H9 (cell line): ENCODE data around the gene RABL6. TPM values are rescaled to one million over a fixed set of nuclear protein-coding genes. Genes with fewer than 3 reads are reported as not detected.

Experiments
- DNase-seq: peaks from one replicate; pipeline ENCODE4 v3.0.0-alpha.2; 2017
- H2AFZ ChIP-seq: one replicate; pipeline ENCODE4 v1.6.1; 2013; ENCODE audit warnings: mild to moderate bottlenecking, low read length, control low read depth, moderate library complexity
- H2AK5ac ChIP-seq: 2 replicates; pipeline ENCODE4 v1.6.1; 2013; ENCODE audit warnings: low read length, control low read depth, mixed read lengths; ENCODE audit not compliant: insufficient read length
- H2BK120ac ChIP-seq: one replicate; pipeline ENCODE4 v1.6.1; 2013; ENCODE audit warnings: low read depth, mild to moderate bottlenecking, low read length, control low read depth, inconsistent platforms; ENCODE audit not compliant: poor library complexity, severe bottlenecking
- H2BK12ac ChIP-seq: 2 replicates; pipeline ENCODE4 v1.6.1; 2013; ENCODE audit warnings: low read length, control low read depth, mixed read lengths, low read depth; ENCODE audit not compliant: insufficient read length
- H2BK15ac ChIP-seq: 2 replicates; pipeline ENCODE4 v1.6.1; 2013; ENCODE audit warnings: low read depth, low read length, control low read depth
- H2BK20ac ChIP-seq: one replicate; pipeline ENCODE4 v1.6.1; 2013; ENCODE audit warnings: low read depth, mild to moderate bottlenecking, low read length, control low read depth, inconsistent platforms; ENCODE audit not compliant: poor library complexity, severe bottlenecking
- H2BK5ac ChIP-seq: 2 replicates; pipeline ENCODE4 v1.6.1; 2013; ENCODE audit warnings: low read length, control low read depth, mixed read lengths; ENCODE audit not compliant: insufficient read length
- H3K14ac ChIP-seq: 2 replicates; pipeline ENCODE4 v1.6.1; 2013; ENCODE audit warnings: low read length, control low read depth; ENCODE audit not compliant: insufficient read depth
- H3K18ac ChIP-seq: 2 replicates; pipeline ENCODE4 v1.6.1; 2013; ENCODE audit warnings: low read depth, mild to moderate bottlenecking, mixed read lengths, low read length, control low read depth; ENCODE audit not compliant: insufficient read length
- H3K23ac ChIP-seq: 2 replicates; pipeline ENCODE4 v1.6.1; 2013; ENCODE audit warnings: low read length, control low read depth, mixed read lengths, low read depth; ENCODE audit not compliant: insufficient read length
- H3K23me2 ChIP-seq: 2 replicates; pipeline ENCODE4 v1.6.1; 2013; ENCODE audit warnings: low read depth, mild to moderate bottlenecking, mixed read lengths, low read length, control low read depth; ENCODE audit not compliant: insufficient read length, poor library complexity, severe bottlenecking
- H3K27ac ChIP-seq: 2 replicates; pipeline ENCODE4 v1.5.1; 2013; ENCODE audit warnings: low read length, control low read depth, mixed read lengths, low read depth; ENCODE audit not compliant: insufficient read length
- H3K27me3 ChIP-seq: 2 replicates; pipeline ENCODE4 v1.6.1; 2013; ENCODE audit warnings: low read length, control low read depth, inconsistent platforms; ENCODE audit not compliant: insufficient read depth
- H3K4ac ChIP-seq: 2 replicates; pipeline ENCODE4 v1.6.1; 2013; ENCODE audit warnings: low read depth, mild to moderate bottlenecking, control low read depth, inconsistent platforms, low read length, moderate library complexity
- H3K4me1 ChIP-seq: 2 replicates; pipeline ENCODE4 v1.6.1; 2013; ENCODE audit warnings: low read length, control low read depth, inconsistent platforms; ENCODE audit not compliant: insufficient read depth
- H3K4me2 ChIP-seq: 2 replicates; pipeline ENCODE4 v1.6.1; 2013; ENCODE audit warnings: low read length, control low read depth, mixed read lengths; ENCODE audit not compliant: insufficient read length, insufficient read depth
- H3K56ac ChIP-seq: 2 replicates; pipeline ENCODE4 v1.6.1; 2013; ENCODE audit warnings: low read depth, mild to moderate bottlenecking, mixed read lengths, low read length, control low read depth; ENCODE audit not compliant: insufficient read length
- H3K79me1 ChIP-seq: 2 replicates; pipeline ENCODE4 v1.6.1; 2013; ENCODE audit warnings: low read depth, mild to moderate bottlenecking, moderate library complexity, low read length, control low read depth, inconsistent platforms; ENCODE audit not compliant: insufficient read depth, poor library complexity, severe bottlenecking
- H3K79me2 ChIP-seq: 2 replicates; pipeline ENCODE4 v1.6.1; 2013; ENCODE audit warnings: low read length, control low read depth, inconsistent platforms; ENCODE audit not compliant: insufficient read depth
- H3K9ac ChIP-seq: 2 replicates; pipeline ENCODE4 v1.6.1; 2013; ENCODE audit warnings: low read length, control low read depth, mixed read lengths; ENCODE audit not compliant: insufficient read length; ENCODE audit errors: extremely low read depth
- H3K9me3 ChIP-seq: one replicate; pipeline ENCODE4 v1.6.1; 2013; ENCODE audit warnings: low read depth, low read length, inconsistent platforms; ENCODE audit not compliant: control insufficient read depth
- H3T11ph ChIP-seq: one replicate; pipeline ENCODE4 v1.6.1; 2013; ENCODE audit warnings: mild to moderate bottlenecking, low read length, control low read depth, inconsistent platforms
- H4K20me1 ChIP-seq: one replicate; pipeline ENCODE4 v1.6.1; 2013; ENCODE audit not compliant: control insufficient read depth, insufficient read length, insufficient read depth
- H4K5ac ChIP-seq: 2 replicates; pipeline ENCODE4 v1.6.1; 2013; ENCODE audit warnings: low read depth, mild to moderate bottlenecking, mixed read lengths, low read length, control low read depth; ENCODE audit not compliant: insufficient read length
- H4K8ac ChIP-seq: replicated peaks from 2 replicates; pipeline ENCODE4 v1.6.1; 2013; ENCODE audit warnings: low read length, control low read depth, mixed read lengths, low read depth; ENCODE audit not compliant: insufficient read length
- H4K91ac ChIP-seq: 2 replicates; pipeline ENCODE4 v1.6.1; 2013; ENCODE audit warnings: low read depth, mild to moderate bottlenecking, moderate library complexity, mixed read lengths, low read length, control low read depth; ENCODE audit not compliant: insufficient read length
- H3K27ac Mint-ChIP-seq, 3 experiments: 2 replicates in 2 of 3; 3 replicates in 1 of 3; pipeline ENCODE4 v1.8.0; 2020 to 2021; ENCODE audit warnings: mixed read lengths in 3 of 3, mild to moderate bottlenecking in 1 of 3, moderate library complexity in 1 of 3
- H3K27me3 Mint-ChIP-seq: 2 replicates; pipeline ENCODE4 v1.8.0; 2021; ENCODE audit warnings: low read depth, mild to moderate bottlenecking, moderate library complexity, mixed read lengths
- H3K36me3 Mint-ChIP-seq, 3 experiments: 2 replicates in 2 of 3; 3 replicates in 1 of 3; pipeline ENCODE4 v1.8.0; 2020 to 2021; ENCODE audit warnings: low read depth in 3 of 3, mixed read lengths in 3 of 3; ENCODE audit not compliant: insufficient read depth in 1 of 3
- H3K4me1 Mint-ChIP-seq, 2 experiments: 2 replicates each; pipeline ENCODE4 v1.8.0; 2020; ENCODE audit warnings: mixed read lengths in 2 of 2
- H3K4me3 Mint-ChIP-seq, 2 experiments: 2 replicates in 1 of 2; 3 replicates in 1 of 2; pipeline ENCODE4 v1.8.0; 2020 to 2021; ENCODE audit warnings: mild to moderate bottlenecking in 2 of 2, mixed read lengths in 2 of 2, moderate library complexity in 1 of 2
- H3K9me3 Mint-ChIP-seq, 2 experiments: 2 replicates in 1 of 2; 3 replicates in 1 of 2; pipeline ENCODE4 v1.8.0; 2020; ENCODE audit warnings: mild to moderate bottlenecking in 2 of 2, mixed read lengths in 2 of 2, moderate library complexity in 1 of 2
- WGBS: extraction: QIAGEN DNeasy Blood & Tissue Kit; methylation state at CpG from one replicate; pipeline ENCODE4 v1.1.7; 2013; ENCODE audit warnings: missing lambda C conversion rate, low lambda C conversion rate, mixed read lengths; ENCODE audit not compliant: insufficient read length; ENCODE audit errors: extremely low coverage; 5-methylcytosine and 5-hydroxymethylcytosine counted together
- total RNA-seq: library from RNA; stranded (reverse); gene quantifications from 2 replicates; pipeline ENCODE4 v1.2.1, GENCODE V29; 2021
- TF ChIP-seq, protein P1 (sequence below): fragments of 200-600 bp; sonication (generic); conservative IDR thresholded peaks from 3 replicates; pipeline ENCODE4 v1.8.0; 2021; ENCODE audit warnings: antibody characterized with exemption, mild to moderate bottlenecking

The RABL6 gene
- total RNA-seq, 1 experiment from 2014 or later = 108 TPM

DNA sequence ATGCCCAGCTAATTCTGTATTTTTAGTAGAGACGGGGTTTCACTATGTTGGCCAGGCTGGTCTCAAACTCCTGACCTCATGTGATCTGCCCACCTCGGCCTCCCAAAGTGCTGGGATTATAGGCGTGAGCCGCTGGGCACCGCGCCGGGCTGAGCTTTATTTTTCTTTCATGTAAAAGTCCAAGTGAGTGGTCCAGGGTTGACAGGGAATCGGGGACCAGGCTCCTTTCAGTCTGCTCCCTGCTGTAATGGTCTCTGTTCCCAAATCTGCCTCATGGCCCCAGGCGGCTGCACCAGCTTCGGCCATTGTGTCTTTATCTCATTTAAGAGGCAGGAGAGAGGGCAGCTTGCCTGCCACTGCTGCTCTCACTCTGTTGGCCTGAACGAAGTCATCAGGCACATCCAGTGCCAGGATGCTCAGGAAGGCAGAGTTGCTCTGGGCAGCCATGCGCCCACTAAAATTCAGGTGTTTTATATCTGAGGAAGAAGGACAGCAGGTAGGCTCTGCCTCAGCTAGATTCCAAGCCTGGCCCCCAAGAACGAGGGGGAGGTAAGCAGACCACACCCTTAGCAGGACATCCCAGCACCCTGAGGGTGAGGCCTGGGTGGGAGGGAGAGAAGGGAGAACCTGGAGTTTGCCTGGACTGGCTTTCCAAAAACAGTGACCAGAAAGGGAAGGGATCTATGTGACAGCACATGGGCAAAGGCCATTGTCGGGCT is 13.3 kb upstream of the RABL6 start:
- Histone ChIP-seq H3K9ac (no peak overlapping the region), H3K18ac (no peak overlapping the region), H2BK12ac (no peak overlapping the region), H2BK120ac (no peak overlapping the region), H4K91ac (no peak overlapping the region), H3K27ac (no peak overlapping the region), H4K20me1 (no peaks in the 10 kb centered on the region), H3K4me1 (no peaks in the 10 kb centered on the region), H3K27me3 (no peaks in the 10 kb centered on the region; the same call in 1 of the 2 replicates), H2AK5ac (no peak overlapping the region), H2BK5ac (no peak overlapping the region), H3K23me2 (peaks cover 4% of the 10 kb centered on the region), H3K23ac (no peak overlapping the region), H3K56ac (no peak overlapping the region), H3K79me1 (no peaks in the 10 kb centered on the region), H3K9me3 (no peaks in the 10 kb centered on the region), H3K4ac (no peak overlapping the region), H4K8ac (no peak overlapping the region), H3K4me2 (no peak overlapping the region), H3K14ac (no peak overlapping the region), H2AFZ (no peak overlapping the region), H2BK15ac (no peak overlapping the region), H4K5ac (no peak overlapping the region), H2BK20ac (no peak overlapping the region), H3T11ph (no peak overlapping the region), H3K79me2 (no peaks in the 10 kb centered on the region)
- peaks cover 17 to 27% of the 10 kb centered on the region in 2 experiments for H3K4me1 Mint-ChIP-seq
- DNase-seq = no peak
- no CpG with 5 or more reads among the region's 14 CpGs for WGBS
- H3K4me3 Mint-ChIP-seq = no peak overlapping the region
- H3K36me3 Mint-ChIP-seq = peaks cover 0 to 8% (median 1%) of the 10 kb centered on the region in 3 experiments; a peak in 3 of 7 replicates
- TF ChIP-seq, protein P1, sequence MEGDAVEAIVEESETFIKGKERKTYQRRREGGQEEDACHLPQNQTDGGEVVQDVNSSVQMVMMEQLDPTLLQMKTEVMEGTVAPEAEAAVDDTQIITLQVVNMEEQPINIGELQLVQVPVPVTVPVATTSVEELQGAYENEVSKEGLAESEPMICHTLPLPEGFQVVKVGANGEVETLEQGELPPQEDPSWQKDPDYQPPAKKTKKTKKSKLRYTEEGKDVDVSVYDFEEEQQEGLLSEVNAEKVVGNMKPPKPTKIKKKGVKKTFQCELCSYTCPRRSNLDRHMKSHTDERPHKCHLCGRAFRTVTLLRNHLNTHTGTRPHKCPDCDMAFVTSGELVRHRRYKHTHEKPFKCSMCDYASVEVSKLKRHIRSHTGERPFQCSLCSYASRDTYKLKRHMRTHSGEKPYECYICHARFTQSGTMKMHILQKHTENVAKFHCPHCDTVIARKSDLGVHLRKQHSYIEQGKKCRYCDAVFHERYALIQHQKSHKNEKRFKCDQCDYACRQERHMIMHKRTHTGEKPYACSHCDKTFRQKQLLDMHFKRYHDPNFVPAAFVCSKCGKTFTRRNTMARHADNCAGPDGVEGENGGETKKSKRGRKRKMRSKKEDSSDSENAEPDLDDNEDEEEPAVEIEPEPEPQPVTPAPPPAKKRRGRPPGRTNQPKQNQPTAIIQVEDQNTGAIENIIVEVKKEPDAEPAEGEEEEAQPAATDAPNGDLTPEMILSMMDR = no peak
- H3K9me3 Mint-ChIP-seq = no peaks in the 10 kb centered on the region
- H3K27ac Mint-ChIP-seq = peak overlapping the region in 1 of 3 experiments; percentile 51; a peak in 1 of 7 replicates
- H3K27me3 Mint-ChIP-seq = peaks cover 34% of the 10 kb centered on the region
